IPS DF 19.7 (cell line): Measurements from ENCODE around the gene CEP104.

Experiments used
- DNase-seq: peaks from one replicate; pipeline ENCODE4 v3.0.0-alpha.2; 2013; ENCODE audit warnings: low read depth, low spot score

The CEP104 gene

DNA sequence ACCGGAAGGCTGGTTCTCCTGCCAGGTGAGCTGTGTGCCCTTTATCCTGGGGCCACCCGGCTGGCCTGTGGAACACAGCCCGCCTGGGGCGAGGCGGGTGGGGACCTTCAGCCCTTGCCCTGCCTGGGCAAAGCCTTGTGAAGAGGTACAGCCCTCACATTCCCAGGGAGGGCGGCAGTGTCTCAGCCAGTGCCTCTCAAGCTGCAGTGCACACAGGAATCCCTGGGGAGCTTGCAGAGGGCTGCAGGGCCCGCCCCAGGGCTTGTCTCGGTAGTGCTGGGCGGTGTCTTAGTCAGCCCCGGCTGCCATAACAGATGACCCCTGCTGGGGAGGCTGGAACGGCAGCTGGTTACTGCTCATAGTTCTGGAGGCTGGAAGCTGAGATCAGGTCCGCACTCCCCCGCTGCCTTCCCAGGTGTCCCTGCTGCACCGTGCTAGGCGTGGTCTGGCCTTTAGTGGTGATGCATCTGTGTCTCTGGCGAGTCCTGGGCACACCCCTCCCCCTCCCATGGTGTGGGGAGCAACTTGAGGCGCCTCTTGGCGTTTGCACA, 12.8 kb upstream of the CEP104 start:
- DNase-seq: no peak

DNA sequence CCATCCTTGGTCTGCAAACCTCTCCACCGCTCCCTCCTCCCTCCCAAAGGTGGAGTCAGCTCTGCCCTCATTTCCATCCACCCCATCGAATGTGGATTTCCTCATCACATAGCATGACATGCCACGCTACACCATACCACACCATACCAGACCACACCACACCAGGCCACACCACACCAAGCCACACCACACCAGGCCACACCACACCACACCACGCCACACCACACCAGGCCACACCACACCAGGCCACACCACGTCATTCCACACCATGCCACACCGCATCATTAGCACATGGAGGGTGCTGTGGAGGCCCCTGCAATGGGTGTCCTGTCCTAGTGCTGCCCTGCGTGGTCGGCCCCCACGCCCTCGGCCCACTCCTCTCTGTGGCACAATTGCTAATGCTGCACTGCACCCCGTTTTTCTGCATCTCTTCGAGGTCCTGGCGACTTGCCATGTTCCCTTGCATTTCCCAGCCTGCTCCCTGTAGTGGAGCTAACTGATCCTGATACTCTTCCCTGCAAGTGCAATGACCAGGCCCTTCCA, 11.5 kb upstream of the CEP104 start:
- no peak for DNase-seq

DNA sequence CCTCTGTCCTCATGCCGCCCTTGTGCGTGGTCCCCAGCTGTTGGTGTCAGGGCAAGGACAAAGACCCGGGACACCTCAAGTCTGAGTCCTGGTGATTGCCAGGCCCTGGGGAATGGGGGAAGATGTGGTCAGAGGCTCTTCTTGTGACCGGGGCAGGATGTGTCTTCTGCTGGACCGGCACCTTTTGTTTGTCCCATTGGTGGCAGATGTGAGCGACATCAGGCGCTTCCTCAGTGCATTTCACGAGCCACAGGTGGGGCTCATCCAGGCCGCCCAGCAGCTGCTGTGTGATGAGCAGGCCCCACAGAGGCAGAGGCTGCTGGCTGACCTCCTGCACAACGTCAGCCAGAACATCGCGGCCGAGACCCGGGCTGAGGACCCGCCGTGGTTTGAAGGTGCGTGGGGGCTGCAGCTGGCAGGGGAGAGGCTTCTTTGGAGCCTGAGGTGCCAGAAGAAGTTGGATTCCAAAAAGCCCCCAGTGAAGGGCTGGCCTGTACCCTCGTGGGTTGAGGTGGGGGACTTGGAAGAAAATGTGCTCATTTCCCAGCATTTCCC, 8.7 kb upstream of the CEP104 start:
- no peak for DNase-seq

DNA sequence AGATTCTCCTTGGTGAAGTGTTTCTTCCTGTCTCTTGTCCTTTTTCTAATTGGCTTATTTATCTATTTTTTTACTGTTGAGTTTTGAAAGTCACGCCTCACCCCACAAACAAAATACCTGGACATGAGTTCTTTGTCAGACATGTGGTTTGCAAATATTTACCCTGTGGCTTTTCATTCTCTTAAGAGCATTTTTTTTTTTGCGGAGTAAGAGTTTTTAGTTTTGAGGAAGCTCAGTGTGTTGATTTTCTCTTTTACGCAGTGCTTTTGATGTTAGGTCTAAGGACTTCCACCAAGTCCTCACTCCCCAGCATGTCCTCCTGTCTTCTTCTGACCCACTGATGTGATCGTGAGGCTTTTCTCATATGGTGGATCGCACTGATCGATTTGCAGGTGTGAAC, 7.9 kb upstream of the CEP104 start:
- no peak for DNase-seq

DNA sequence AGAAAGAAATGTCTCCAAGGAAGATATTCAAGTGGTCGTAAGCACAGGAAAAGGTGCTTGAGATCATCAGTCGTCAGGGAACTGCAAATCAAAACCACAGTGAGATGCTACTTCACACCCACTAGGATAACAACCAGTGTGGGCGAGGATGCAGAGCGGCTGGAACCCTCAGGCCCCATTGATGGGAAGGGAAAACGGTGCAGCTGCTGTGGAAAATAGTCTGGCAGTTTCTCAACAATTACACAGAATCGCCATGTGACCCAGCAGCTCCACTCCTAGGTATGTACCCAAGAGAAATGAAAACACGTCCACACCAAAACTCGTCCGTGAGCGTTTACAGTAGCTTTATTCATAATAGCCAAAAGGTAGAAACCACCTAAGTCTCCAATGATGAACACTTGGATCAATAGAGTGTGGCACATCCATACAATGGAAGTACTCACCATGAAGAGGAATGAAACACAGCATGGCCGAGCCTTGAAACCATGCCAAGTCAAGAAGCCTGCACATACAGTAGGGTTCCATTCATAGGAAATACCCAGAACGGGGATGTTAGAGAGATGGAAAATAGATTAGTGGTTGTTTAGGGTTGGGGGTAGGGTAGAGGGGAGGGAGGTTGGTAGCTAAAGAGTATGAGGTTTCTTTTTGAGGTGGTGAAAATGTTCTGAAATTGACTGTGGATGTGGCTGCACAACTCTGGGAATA, 6.4 kb upstream of the CEP104 start:
- no peak for DNase-seq

DNA sequence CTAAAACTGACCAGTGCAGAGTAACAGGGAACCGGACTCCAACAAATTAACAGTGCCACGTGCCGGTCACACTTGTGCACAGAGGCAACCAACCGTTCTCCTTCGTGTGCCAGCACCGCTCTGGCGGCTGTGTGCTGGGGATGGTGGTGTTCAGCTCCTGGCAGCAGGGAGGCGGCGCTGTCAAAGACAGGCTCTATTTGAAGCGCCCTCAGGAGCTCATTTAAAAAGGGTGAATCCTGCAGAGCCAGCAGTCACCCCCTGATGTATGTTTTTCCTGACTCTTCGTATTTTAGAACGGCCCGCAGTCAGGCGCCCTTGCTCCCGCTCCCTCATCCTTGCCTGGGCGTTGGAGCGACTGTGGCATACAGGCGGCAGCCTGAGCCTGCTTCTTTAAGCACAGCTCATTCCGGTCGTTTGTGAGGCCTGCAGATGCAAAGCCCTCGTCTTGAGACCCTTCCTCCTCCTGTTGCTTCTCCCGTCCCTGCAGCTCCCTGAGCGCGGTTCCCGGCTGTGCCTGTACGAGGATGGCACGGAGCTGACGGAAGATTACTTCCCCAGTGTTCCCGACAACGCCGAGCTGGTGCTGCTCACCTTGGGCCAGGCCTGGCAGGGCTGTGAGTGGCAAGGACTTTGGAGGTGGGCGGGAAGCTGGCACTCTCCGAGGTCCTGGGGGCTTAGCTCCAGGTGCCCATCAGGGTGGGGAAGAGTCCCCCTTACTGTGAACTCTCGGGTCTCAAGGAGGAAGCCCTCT, 1.4 kb upstream of the CEP104 start:
- DNase-seq: no peak

DNA sequence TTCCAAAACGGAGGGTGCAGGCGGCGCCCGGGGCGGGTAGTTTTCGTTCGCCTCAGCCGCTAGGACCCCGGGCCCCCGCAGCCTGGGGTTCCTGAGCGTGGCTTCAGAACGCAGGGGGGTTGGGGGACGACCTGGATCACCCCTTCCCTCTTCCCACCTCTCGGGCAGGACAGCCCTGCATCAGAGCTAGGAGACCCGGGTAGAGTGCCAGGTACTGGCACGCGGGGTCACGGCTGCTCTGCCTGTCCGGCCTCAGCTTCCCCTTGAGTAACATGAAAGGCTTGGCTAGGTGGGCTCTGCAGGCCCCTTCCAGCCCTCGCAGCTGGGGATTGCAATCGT, 749 bp upstream of the CEP104 start:
- DNase-seq: no peak

DNA sequence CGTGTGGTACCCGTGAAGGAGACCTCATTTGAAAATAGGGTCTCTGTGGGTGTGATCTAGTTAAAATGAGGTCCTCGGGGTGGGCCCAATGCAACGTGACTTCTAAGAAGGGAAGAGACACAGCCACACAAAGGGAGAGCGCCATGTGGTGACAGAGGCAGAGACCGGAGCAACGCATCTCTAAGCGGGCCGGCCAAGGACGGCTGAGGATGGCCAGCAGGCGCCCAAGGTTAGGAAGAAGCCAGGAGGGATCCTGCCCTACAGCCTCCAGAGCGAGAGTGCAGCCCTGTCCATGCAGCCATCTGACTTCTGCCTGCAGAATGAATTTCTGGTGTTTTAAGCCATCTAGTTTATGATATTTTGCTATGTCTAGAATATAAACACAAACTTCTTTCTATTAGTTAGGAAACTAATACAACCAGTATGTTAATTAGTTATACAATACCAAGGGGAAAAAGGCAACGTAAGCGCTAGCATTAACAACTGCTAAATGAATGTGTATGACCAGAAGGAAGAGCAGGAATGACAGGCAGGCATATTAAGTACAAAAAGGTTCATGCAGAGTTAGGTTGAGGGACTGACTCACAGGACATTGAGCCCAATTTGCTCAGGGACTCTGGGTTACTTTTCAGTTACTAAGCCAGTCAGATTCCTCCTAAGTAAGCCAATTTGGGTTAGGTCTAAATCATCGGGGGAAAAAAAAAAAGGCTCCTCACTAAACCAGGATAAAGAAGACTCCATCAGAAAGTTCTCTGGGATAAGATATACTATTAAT, 4.1 kb downstream of the CEP104 start:
- no peak for DNase-seq

DNA sequence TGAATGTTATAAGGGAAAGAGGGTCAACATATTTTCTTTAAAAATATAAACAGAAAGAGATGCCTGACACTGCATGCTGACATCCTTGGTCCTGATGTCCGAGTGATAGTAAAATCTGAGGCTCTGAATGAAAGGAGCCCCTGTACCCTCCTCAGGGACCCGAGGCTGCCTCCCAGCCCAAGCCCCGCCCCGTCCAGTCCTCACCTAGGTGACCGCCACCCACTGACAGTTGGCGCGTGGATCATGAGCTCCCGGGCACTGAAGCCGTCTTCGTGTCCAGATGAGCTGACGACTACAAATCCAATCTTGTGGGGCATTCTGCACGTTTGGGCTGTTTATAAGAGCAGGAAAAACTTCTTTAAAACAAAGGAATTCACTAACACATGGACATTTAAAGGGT, 4.9 kb downstream of the CEP104 start:
- no peak for DNase-seq

DNA sequence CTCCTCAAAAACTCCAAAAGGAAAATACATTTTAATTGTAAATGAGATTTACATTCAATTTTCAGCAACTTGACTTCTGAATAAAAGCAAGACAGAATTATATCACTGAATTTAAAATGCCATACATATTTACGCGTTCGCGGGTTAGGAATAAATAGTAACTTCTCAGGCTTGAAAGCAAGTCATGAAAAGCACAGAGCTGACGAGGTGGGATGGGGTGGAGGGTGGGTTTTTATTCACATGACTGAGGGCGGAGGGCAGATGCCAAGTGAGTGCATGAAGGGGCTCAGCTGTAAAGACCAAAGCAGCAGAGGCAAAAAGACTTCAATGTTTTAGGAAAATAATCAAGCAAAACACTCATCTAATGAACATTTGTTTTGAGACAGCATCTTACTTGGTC, 5.7 kb downstream of the CEP104 start:
- no peak for DNase-seq

DNA sequence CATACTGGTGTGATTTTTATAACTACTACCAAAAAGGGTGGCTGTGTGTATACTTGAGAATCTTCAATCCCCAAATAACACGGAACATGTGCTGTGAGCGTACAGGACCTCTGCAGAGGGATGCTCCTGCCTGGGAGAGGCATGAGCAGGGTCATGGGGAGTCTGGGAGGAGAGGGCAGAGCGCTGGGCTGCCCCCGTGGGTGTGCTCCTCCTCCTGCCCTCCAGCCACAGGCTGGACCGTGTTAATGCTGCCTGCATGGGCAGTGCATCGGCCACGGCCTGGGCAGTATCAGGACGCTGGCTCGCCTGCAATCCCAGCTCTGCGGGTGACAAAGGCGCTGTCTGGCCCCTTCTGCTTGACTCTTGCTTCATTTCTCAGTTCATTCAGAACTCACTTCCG, 6.2 kb downstream of the CEP104 start:
- no peak for DNase-seq

DNA sequence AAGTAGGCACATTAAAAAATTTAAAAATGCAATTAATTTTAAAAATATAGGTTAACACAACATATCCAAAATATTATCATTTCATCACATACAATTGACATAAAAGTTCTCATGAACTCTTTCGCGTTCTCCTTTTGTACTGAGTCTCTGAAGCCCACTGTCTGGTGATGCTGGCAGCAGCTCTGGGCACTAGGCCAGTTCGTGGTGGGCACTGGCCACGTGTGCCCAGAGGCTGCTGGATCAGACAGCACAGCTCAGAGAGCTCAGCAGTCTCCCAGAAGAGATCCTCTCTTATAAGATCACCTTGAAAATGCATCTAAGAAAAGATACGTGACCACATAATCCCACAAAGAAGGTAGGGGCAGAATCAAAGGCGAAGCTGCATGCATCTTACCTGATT, 9.9 kb downstream of the CEP104 start:
- no peak for DNase-seq

DNA sequence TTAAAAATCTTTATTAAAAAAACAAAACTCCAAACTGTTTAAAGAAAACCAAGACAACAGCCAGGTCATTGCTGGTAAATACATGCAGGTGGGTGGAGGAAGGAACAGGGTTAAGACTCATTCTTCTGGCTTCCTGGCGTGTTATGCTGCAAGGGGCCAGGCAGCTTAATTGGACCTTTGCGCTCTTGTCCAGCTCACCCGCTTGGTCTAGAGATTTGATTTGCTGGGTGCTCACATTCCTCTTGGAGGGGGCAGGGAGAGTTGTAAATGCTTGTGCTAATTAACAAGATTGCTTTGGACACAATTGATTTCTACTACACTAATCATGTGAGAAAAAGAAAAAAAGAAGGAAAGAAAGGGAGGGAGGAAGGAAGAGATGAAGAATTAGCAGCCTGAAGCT, 10.5 kb downstream of the CEP104 start:
- no peak for DNase-seq

DNA sequence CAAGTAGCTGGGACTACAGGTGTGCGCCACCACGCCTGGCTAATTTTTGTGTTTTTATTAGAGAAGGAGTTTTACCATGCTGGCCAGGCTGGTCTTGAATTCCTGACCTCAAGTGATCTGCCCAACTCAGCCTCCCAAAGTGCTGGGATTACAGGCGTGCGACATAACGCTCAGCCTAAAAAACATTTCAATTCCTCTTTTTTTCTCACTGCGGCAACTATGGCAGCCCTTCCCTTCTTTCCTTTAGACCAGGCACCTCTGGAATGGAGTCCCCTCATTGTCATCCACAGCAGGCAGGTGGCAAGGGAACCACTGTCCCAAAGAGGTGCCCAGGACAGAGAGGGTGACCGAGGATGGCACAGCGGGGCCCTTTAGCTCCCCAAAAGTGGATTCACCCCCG, 14.1 kb downstream of the CEP104 start:
- no peak for DNase-seq

DNA sequence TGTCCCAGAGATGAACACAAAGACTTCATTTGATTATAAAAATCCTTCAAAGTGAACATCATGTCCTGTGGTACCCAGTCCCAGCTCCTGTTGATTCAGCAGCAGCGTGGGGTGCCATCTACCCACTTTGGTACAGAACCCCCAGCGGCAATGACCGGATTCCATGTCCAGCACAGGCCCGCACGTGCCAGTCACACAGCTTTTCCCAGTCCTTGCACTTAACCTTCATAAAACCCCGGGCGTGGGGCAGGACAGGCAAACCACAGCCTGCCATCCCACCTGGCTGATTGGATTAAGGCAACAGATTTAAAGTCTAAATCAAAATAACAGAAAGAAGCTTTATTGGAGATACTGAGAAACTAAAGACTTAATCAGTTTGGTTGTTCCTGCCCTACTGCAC, 15.5 kb downstream of the CEP104 start:
- no peak for DNase-seq

DNA sequence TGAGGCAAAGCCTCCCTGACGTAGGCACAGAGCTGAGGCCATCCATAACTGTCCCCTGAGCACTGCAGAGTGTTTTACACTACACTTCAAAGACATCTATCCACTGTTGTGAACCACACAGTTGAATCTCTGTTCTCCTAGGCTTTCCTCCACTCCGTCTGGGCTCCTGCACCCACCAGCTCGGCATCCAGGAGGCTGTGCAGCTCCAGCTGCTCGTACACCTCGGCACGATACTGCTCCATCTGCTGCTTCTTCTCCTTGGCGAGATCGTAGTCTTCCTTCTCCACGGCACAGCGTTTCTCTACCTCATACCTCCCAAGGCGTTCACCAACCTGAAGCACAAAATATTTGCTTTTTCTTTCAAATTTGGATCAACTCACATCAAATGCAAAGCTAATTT, 18.2 kb downstream of the CEP104 start:
- DNase-seq: no peak

DNA sequence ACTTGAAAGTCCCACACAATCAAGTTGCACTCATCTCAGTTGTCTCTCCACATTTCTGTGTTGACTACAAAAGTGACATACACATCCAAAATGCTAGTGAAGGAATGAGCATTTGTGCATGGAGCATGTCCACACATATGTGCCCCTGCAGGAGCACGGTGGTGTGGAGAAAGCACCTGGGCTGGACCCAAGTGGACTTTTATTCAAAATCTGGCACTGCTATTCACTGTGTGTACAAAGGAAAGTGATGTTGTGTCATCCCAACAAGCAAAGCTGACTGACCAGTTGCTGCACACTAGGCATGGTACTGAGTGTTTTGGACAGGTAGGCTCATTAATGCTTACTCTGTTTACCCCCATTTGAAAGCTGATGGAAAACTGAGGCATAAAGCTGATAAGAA, 19.3 kb downstream of the CEP104 start:
- no peak for DNase-seq

DNA sequence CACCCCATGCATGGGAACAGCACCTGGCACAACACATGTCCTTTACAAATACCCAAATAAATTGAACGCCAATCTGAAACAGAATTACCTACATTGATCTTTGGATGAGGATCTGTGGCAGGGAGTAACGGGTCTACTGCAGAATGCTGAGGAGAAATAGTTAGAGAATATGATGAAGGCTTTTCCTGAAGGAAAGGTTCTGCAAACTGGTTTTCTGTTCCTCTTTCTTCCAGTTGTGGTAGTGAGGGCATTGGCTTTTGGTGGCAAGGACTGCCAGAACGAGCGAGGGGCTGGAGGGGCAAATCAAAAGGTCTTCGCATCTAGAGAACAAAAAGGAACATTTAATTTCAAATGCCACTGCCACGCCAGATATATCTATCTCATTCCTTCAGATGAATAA, 19.8 kb downstream of the CEP104 start:
- DNase-seq: no peak

DNA sequence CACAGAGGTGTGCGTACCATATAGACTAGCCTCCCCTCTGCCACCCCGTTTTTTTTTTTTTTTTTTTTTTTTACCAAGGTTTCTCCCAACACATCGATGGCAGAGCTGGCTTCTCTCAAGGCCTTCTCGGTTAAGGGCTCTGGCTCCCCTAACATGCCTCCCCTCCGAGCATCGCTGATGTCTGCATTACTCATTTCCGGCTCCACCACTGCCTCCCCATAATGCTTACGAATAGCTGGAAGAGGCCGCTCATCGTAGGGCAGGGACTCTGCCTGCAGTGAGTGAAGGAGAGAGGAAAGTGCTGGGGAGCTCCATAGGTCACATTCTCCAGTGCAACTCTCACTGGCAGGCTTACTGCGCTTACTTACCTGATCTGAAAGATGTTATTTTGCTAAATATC, 20.6 kb downstream of the CEP104 start:
- DNase-seq: no peak

DNA sequence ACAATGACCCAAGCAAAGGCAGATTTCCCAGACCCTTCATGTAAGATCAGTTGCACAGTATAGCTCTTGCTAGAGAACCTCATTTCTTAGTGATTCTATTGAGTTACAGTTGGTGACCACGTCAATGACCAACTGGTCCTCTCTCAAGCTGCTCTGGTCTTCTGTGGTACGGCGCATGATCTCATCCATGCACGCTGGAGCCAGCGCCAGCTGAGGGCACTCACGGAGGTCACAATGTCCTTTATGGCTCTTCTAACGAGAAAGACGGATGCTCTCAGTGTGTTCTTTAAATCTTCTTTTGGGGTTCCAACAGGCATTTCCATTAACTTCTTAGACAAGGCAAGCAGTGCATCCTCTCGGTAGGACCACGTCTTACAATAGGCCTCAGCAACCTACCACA, 22.3 kb downstream of the CEP104 start:
- no peak for DNase-seq

DNA sequence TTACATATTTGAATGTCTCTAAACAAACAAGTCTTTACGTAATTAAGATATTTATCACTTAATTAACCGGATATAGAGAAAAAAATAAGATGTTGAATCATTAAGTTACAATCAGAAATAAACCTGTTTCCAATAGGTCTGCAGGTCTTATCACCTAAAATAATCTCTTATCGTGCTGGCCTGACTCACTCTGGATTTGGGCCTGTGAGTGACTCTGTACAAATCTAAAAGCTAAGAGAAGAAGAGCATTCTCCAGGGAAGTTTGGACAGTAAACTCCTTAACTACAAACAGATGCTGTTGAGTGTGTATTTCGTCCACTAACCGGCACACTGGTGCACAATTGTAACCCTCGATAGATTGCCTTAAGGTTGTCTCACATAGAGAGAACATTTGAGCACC, 25.3 kb downstream of the CEP104 start:
- no peak for DNase-seq

DNA sequence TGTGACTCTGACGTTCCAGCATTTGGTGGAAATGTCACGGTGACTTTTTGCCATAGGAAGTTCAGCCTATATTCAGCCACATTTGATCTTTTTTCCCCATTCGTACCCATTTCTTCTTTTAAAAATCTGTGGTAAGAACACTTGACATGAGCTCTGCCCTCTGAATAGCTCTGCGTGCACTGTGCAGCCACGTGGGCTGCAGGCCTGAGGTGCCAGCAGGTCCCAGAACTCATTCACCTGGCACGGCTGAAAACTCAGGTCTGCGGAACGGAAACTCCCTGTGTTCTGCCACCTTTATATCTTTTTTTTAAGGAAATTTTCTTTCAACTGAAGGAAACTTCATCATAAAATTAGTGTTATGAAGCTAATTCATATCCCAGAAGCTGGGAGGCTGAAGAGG, 28.6 kb downstream of the CEP104 start:
- DNase-seq: no peak
